Stimulated activated CD8-positive, alpha-beta memory T cell treated with anti-CD3 and anti-CD28 coated beads, Interleukin-7, amount 100 ng/mL, for 48 hours (primary cell): ENCODE data around the gene ANKRD61.
"Not testable (repeated sequence)": the region's sequence is repeated elsewhere in the genome, so short reads cannot be mapped to it uniquely, and the experiment has no call there.

Source experiments
- DNase-seq, 2 donors: peaks; one replicate each; pipeline ENCODE4 v3.0.0-alpha.2; 2020; ENCODE audit warnings: low read depth in 1 of 2; ENCODE audit errors: extremely low read depth in 1 of 2

ANKRD61 gene

DNA sequence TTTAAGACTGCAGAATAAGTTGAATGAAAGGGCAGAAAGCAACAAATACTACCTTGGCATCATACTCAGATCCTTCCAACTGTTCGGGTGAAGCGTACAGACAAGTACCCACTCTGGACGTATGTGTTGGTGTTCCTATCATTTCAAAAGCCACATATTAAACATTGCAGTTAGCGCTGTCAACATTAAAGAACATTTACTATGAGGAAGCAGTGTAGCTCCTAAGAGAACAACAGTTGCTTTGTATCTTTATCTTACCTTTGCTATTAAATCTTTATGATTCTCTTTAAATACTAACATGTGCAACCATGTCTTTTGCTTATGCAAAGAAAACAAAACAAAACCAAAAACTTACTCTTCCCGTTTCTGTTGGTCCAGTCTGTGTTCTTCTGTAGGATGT lies 2.6 kb upstream of the ANKRD61 start:
- no peak for DNase-seq

DNA sequence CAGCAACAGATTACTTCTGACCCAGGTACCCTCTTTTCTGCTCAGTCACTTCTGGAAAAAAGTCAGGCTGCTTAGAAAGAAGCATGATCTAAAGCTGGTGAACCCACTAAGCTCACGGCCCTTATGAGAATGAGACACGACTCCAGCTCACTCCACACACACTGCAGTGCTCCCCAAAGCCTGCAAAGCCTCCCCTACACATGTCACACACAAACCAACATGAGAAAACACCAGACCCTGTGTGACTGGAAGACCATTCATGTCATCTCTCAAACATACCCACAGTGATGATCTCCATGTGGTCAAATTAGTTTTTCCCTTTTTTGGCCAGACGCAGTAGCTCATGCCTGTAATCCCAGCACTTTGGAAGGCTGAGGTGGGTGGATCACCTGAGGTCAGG lies 391 bp downstream of the ANKRD61 start:
- no peak for DNase-seq

DNA sequence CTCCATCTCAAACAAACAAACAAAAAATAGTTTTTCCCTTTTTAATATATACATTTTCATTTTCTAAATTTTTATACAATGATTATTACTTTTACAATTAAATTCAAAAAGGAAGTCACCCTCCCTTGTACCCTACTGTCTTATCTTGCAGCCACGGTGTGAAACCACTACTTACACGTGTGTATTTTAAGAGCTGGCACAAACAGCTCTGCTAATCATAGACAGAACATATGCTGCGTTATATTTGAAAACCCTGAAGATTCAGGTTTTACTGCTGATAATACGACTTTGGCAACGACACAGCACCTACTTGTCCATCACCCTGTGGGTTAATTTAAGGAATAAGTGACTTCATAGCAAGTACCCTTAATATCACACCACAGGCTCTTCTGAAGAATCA lies 991 bp downstream of the ANKRD61 start:
- DNase-seq: no peak

GRCh38 chr7:6032641-6033040 lies 1.5 kb downstream of the ANKRD61 start:
- DNase-seq: no peak

GRCh38 chr7:6035165-6035564 lies 4.0 kb downstream of the ANKRD61 start:
- DNase-seq: no peak

- no peak for DNase-seq
These were observed 4.5 kb downstream of the ANKRD61 start for GRCh38 chr7:6035686-6036085.

- DNase-seq: no peak
These were observed 18.6 kb downstream of the ANKRD61 start for GRCh38 chr7:6049780-6050179.

- DNase-seq: not testable (repeated sequence)
These were observed 20.0 kb downstream of the ANKRD61 start for GRCh38 chr7:6051185-6051584.

GRCh38 chr7:6056616-6057015 lies 25.4 kb downstream of the ANKRD61 start:
- DNase-seq: no peak

DNA sequence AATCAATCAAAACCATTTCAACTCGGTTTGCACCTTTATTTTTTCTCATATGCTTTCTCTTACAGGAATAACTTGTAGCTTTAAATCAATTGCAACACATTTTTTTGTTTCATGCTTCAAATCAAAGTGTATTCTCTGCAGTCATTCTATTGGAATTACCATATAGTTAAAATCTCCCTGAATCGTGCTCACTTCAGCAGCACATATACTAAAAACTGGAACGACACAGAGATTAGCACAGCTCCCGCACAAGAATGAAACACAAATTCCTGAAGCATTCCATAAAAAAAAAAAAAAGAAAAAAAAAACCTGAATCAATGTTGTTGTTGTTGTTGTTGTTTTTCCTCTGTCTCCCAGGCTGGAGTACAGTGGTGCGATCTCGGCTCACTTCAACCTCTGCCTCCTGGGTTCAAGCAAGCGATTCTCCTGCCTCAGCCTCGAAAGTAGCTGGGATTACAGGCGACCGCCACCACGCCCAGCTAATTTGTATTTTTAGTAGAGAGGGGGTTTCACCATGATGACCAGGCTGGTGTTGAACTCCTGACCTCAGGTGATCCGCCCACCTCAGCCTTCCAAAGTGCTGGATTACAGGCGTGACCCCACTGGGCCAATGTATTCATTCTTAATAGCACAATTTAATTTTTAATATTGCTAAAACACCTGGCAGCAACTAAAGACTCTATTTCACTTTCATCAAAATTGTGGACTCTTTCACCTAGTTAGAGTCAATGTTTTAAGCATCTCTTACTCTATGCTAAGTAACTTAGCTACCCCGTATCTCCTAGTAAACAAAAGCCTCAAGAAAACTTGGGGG lies 26.3 kb downstream of the ANKRD61 start:
- DNase-seq: no peak

GRCh38 chr7:6059941-6060340 lies 28.8 kb downstream of the ANKRD61 start:
- not testable (repeated sequence) for DNase-seq

DNA sequence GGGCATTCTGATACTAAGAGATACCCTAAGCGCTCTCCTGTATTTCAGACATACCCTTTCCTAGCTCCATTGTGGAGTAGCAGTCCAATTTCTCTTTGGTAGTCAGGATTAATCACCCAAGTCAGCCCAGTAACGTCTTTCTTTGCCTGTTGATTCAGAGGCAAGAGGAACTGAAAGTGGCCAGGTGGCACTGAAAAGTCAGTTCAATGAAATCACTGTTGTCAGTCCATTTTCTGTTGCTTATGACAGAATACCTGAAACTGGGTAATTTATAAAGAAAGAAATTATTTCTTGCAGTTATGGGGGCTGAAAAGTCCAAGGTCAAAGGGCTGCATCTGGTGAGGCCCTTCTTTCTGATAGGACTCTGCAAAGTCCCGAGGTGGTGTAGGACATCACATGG lies 40.2 kb downstream of the ANKRD61 start:
- DNase-seq: no peak

- no peak for DNase-seq
These were observed 43.6 kb downstream of the ANKRD61 start for GRCh38 chr7:6074612-6075380.

GRCh38 chr7:6078548-6078947 lies 47.4 kb downstream of the ANKRD61 start:
- no peak for DNase-seq

DNA sequence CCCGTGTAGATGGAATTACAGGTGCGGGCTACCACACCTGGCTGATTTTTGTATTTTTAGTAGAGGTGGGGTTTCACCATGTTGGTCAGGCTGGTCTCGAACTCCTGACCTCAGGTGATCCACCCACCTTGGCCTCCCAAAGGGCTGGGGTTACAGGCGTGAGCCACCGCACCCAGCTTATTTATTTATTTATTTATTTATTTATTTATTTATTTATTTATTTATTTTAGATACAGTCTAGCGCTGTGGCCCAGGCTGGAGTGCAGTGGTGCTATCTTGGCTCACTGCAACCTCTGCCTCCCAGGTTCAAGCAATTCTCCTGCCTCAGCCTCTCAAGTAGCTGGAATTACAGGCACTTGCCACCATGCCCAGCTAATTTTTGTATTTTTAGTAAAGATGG lies 51.9 kb downstream of the ANKRD61 start:
- DNase-seq: not testable (repeated sequence)
